ENCODE results near the gene HPSE2. TPM values are rescaled to one million over a fixed set of nuclear protein-coding genes. Genes with fewer than 3 reads are reported as not detected.
A peak's percentile ranks its signal among the peaks of the same experiment; 100 is the strongest.

Gene HPSE2
- total RNA-seq, 1 donor from 2014 or later = not detected

- no peak for DNase-seq
- Mint-ChIP-seq H3K4me1 (no peaks in the 10 kb centered on the region), H3K4me3 (no peak overlapping the region), H3K36me3 (ENCODE audit: low read depth) (no peaks in the 10 kb centered on the region), H3K9me3 (no peaks in the 10 kb centered on the region), H3K27me3 (peaks cover 6% of the 10 kb centered on the region), H3K27ac (no peak overlapping the region)
- intact Hi-C loops (cut with micrococcal nuclease) = no loop called here
These were observed 749.7 kb downstream of the HPSE2 start for GRCh38 chr10:98485959-98486358.

- intact Hi-C loops (cut with micrococcal nuclease) = no loop called here
- Mint-ChIP-seq H3K36me3 (ENCODE audit: low read depth) (no peaks in the 10 kb centered on the region), H3K27ac (no peak overlapping the region), H3K4me1 (no peaks in the 10 kb centered on the region), H3K4me3 (no peak overlapping the region), H3K27me3 (peaks cover 6% of the 10 kb centered on the region), H3K9me3 (no peaks in the 10 kb centered on the region)
- no peak for DNase-seq
These were observed 752.0 kb downstream of the HPSE2 start for GRCh38 chr10:98483658-98484057.

GRCh38 chr10:98482096-98482495 lies 753.6 kb downstream of the HPSE2 start:
- Mint-ChIP-seq H3K4me3 (no peak overlapping the region), H3K27me3 (peaks cover 7% of the 10 kb centered on the region), H3K36me3 (ENCODE audit: low read depth) (no peaks in the 10 kb centered on the region), H3K4me1 (no peaks in the 10 kb centered on the region), H3K27ac (no peak overlapping the region), H3K9me3 (no peaks in the 10 kb centered on the region)
- intact Hi-C loops (cut with micrococcal nuclease) = no loop called here
- DNase-seq = no peak

- Mint-ChIP-seq H3K27me3 (peaks cover 7% of the 10 kb centered on the region), H3K4me3 (no peak overlapping the region), H3K4me1 (no peaks in the 10 kb centered on the region), H3K36me3 (ENCODE audit: low read depth) (no peaks in the 10 kb centered on the region), H3K9me3 (no peaks in the 10 kb centered on the region), H3K27ac (no peak overlapping the region)
- intact Hi-C loops (cut with micrococcal nuclease) = no loop called here
- no peak for DNase-seq
These were observed 754.2 kb downstream of the HPSE2 start for GRCh38 chr10:98481404-98481945.

GRCh38 chr10:98478430-98479222 lies 757.0 kb downstream of the HPSE2 start:
- peaks cover 3% of the 10 kb centered on the region for H3K27me3 Mint-ChIP-seq
- H3K9me3 Mint-ChIP-seq = no peaks in the 10 kb centered on the region
- intact Hi-C loops (cut with micrococcal nuclease) = no loop called here
- no peak overlapping the region for H3K27ac Mint-ChIP-seq
- no peaks in the 10 kb centered on the region for H3K4me1 Mint-ChIP-seq
- H3K4me3 Mint-ChIP-seq = no peak overlapping the region
- H3K36me3 Mint-ChIP-seq (ENCODE audit: low read depth) = no peaks in the 10 kb centered on the region
- no peak for DNase-seq

GRCh38 chr10:98477861-98478260 lies 757.8 kb downstream of the HPSE2 start:
- Mint-ChIP-seq H3K9me3 (no peaks in the 10 kb centered on the region), H3K36me3 (ENCODE audit: low read depth) (no peaks in the 10 kb centered on the region), H3K27me3 (peaks cover 3% of the 10 kb centered on the region), H3K27ac (no peak overlapping the region), H3K4me3 (no peak overlapping the region), H3K4me1 (no peaks in the 10 kb centered on the region)
- intact Hi-C loops (cut with micrococcal nuclease) = no loop called here
- no peak for DNase-seq

- H3K27ac Mint-ChIP-seq = no peak overlapping the region
- no peak overlapping the region for H3K4me3 Mint-ChIP-seq
- H3K9me3 Mint-ChIP-seq = no peaks in the 10 kb centered on the region
- no peaks in the 10 kb centered on the region for H3K4me1 Mint-ChIP-seq
- intact Hi-C loops (cut with micrococcal nuclease) = no loop called here
- DNase-seq = no peak
- peaks cover 18% of the 10 kb centered on the region for H3K27me3 Mint-ChIP-seq
- no peaks in the 10 kb centered on the region for H3K36me3 Mint-ChIP-seq (ENCODE audit: low read depth)
These were observed 761.0 kb downstream of the HPSE2 start for GRCh38 chr10:98474628-98475027.

- no peaks in the 10 kb centered on the region for H3K9me3 Mint-ChIP-seq
- no peaks in the 10 kb centered on the region for H3K36me3 Mint-ChIP-seq (ENCODE audit: low read depth)
- intact Hi-C loops (cut with micrococcal nuclease) = no loop called here
- no peak overlapping the region for H3K27ac Mint-ChIP-seq
- H3K4me1 Mint-ChIP-seq = peaks cover 6% of the 10 kb centered on the region
- DNase-seq = no peak
- peaks cover 31% of the 10 kb centered on the region for H3K27me3 Mint-ChIP-seq
- no peak overlapping the region for H3K4me3 Mint-ChIP-seq
These were observed 763.5 kb downstream of the HPSE2 start for GRCh38 chr10:98472196-98472595.

GRCh38 chr10:98470850-98471249 lies 764.8 kb downstream of the HPSE2 start:
- Mint-ChIP-seq H3K9me3 (no peaks in the 10 kb centered on the region), H3K4me1 (peaks cover 9% of the 10 kb centered on the region), H3K4me3 (no peak overlapping the region), H3K27me3 (peaks cover 35% of the 10 kb centered on the region), H3K36me3 (ENCODE audit: low read depth) (no peaks in the 10 kb centered on the region), H3K27ac (no peak overlapping the region)
- no peak for DNase-seq
- intact Hi-C loops (cut with micrococcal nuclease) = no loop called here

- Mint-ChIP-seq H3K4me3 (no peak overlapping the region), H3K36me3 (ENCODE audit: low read depth) (no peaks in the 10 kb centered on the region), H3K27ac (no peak overlapping the region), H3K27me3 (peaks cover 38% of the 10 kb centered on the region), H3K4me1 (peaks cover 10% of the 10 kb centered on the region), H3K9me3 (no peaks in the 10 kb centered on the region)
- intact Hi-C loops (cut with micrococcal nuclease) = no loop called here
- DNase-seq = no peak
These were observed 766.4 kb downstream of the HPSE2 start for GRCh38 chr10:98469001-98469931.

- no peaks in the 10 kb centered on the region for H3K9me3 Mint-ChIP-seq
- peaks cover 10% of the 10 kb centered on the region for H3K4me1 Mint-ChIP-seq
- peak; percentile 87 for DNase-seq
- no peaks in the 10 kb centered on the region for H3K36me3 Mint-ChIP-seq (ENCODE audit: low read depth)
- H3K4me3 Mint-ChIP-seq = peak overlapping the region; percentile 90
- intact Hi-C loops (cut with micrococcal nuclease) = loop anchor here (1.0 kb wide), 2 partner anchors 197 to 779 kb away; no protein-coding TSS in a partner anchor
- peak overlapping the region; percentile 69 for H3K27ac Mint-ChIP-seq
- H3K27me3 Mint-ChIP-seq = peaks cover 38% of the 10 kb centered on the region
These were observed 767.9 kb downstream of the HPSE2 start for GRCh38 chr10:98467506-98468318.

- Mint-ChIP-seq H3K36me3 (ENCODE audit: low read depth) (no peaks in the 10 kb centered on the region), H3K27ac (no peak overlapping the region), H3K27me3 (peaks cover 34% of the 10 kb centered on the region), H3K4me3 (peak overlapping the region; percentile 90), H3K9me3 (no peaks in the 10 kb centered on the region), H3K4me1 (peaks cover 10% of the 10 kb centered on the region)
- intact Hi-C loops (cut with micrococcal nuclease) = loop anchor here (1.0 kb wide), 2 partner anchors 197 to 779 kb away; no protein-coding TSS in a partner anchor
- DNase-seq = no peak
These were observed 768.7 kb downstream of the HPSE2 start for GRCh38 chr10:98466861-98467505.

- intact Hi-C loops (cut with micrococcal nuclease) = no loop called here
- H3K36me3 Mint-ChIP-seq (ENCODE audit: low read depth) = no peaks in the 10 kb centered on the region
- no peak overlapping the region for H3K4me3 Mint-ChIP-seq
- DNase-seq = no peak
- H3K4me1 Mint-ChIP-seq = peaks cover 10% of the 10 kb centered on the region
- peaks cover 31% of the 10 kb centered on the region for H3K27me3 Mint-ChIP-seq
- H3K27ac Mint-ChIP-seq = no peak overlapping the region
- H3K9me3 Mint-ChIP-seq = no peaks in the 10 kb centered on the region
These were observed 769.8 kb downstream of the HPSE2 start for GRCh38 chr10:98465866-98466265.

Measured in activated CD4-positive, alpha-beta T cell treated with anti-CD3 and anti-CD28 coated beads, Interleukin-2, amount 10 ng/mL, durations not matched to agents 24 days and 14 days (primary cell).